Activated CD4-positive, alpha-beta T cell treated with anti-CD3 and anti-CD28 coated beads, Interleukin-2, Interleukin-4, amounts not matched to agents 100 ng/mL and 50 ng/mL, durations not matched to agents 16 hours and 8 hours (primary cell): ENCODE data around the gene ADIG.

ENCODE experiments used
- DNase-seq: peaks from one replicate; pipeline ENCODE4 v3.0.0-alpha.2; 2020; ENCODE audit warnings: low spot score

The ADIG gene

DNA sequence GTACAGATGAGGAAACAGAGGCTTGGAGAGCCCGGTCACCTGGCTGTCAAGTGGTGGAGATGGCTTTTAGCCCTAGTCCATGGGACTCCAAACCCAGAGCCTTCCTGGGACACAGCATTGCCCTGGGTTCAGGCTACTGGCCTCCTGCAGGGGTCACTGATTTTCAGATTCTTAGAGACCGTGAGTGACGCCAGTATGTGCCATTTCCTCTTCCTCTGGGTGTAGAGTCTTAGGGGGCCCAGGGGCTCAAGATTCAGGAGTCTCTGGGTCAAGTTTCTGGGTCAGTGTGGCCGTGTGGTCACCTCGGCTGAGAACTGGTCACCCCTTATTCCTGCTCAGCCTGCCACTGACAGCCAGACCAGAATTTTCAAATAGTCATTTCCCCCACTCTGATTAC, 21.2 kb downstream of the ADIG start:
- DNase-seq, result no peak

DNA sequence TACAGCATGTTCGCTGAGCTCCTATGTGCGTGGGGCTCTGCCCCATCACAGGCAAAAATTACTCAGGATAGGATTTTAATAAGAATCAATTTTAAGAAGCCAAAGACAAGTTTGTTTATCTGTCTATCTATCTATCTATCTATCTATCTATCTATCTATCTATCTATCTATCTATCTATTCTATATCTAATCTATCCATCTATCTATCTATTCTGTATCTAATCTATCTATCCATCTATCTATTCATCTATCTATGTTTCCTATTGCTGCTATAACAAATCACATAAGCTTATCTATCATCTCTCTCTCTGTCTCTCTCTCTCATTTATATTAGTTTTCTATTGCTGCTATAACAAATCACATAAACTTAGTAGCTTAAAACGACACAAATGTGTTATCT, 22.3 kb downstream of the ADIG start:
- DNase-seq, result no peak

- DNase-seq, result no peak
These were observed 23.9 kb downstream of the ADIG start for GRCh38 chr20:38604873-38605303.

- DNase-seq, result no peak
These were observed 26.4 kb downstream of the ADIG start for GRCh38 chr20:38607351-38607750.

DNA sequence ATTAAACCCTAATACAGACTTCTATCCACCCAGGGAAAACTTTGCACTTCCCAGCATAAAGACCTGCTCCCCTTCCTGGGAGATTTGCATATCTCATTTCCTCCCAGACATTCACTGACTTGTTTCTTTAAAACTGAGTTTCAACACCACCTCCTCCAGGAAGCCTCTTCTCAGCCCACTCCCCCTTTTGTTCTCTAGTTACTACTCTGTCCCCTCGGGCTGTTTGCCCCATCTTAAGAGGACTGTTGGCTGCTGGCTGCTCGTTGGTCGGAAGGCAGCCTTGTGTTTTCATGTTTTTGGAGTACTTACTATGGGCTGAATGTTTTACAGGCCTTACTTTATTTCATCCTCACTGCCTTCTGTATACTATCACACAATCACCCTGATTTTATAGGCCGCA, 27.2 kb downstream of the ADIG start:
- DNase-seq, result no peak

DNA sequence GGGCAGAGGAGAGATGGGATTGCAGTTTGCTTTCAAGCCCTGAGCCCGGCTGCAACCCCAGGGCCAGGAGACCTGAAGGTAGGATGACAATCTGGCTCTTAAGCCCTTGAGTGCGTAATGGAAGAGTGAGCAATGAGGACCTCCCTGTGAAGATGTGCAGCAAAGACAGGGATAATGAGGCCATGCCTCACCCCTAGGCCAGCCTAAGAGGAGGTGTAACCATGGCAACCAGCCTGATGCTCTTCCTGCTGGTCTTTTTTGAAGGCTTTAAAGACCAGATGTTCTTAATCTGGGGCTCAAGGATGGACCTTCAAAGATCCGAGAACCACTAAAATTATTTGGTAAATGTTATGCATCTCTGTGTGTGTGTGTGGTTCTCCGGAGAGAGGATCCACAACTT, 28.8 kb downstream of the ADIG start:
- DNase-seq, result no peak

- DNase-seq, result no peak
These were observed 29.5 kb downstream of the ADIG start for GRCh38 chr20:38610521-38610920.

GRCh38 chr20:38612751-38613515, 31.9 kb downstream of the ADIG start:
- no peak for DNase-seq

- no peak for DNase-seq
These were observed 34.3 kb downstream of the ADIG start for GRCh38 chr20:38615283-38615682.

DNA sequence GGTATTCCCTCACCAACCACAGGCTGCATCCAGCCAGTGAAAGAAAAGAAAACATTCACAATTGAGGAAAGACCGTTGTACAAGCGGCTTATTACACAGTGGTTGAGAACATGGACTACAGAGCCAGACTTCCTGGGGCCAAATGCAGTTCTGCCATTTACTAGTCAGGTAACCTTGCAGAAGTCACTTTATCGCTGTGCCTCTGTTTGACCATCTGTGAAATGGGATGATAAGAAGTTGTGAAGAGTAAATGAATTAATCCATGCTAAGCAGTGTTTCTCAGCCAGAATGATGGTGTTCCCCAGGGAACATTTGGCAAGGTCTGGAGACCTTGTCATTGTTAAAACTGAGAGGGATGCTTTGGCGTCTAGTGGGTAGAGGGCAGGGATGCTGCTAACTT, 35.5 kb downstream of the ADIG start:
- no peak for DNase-seq

DNA sequence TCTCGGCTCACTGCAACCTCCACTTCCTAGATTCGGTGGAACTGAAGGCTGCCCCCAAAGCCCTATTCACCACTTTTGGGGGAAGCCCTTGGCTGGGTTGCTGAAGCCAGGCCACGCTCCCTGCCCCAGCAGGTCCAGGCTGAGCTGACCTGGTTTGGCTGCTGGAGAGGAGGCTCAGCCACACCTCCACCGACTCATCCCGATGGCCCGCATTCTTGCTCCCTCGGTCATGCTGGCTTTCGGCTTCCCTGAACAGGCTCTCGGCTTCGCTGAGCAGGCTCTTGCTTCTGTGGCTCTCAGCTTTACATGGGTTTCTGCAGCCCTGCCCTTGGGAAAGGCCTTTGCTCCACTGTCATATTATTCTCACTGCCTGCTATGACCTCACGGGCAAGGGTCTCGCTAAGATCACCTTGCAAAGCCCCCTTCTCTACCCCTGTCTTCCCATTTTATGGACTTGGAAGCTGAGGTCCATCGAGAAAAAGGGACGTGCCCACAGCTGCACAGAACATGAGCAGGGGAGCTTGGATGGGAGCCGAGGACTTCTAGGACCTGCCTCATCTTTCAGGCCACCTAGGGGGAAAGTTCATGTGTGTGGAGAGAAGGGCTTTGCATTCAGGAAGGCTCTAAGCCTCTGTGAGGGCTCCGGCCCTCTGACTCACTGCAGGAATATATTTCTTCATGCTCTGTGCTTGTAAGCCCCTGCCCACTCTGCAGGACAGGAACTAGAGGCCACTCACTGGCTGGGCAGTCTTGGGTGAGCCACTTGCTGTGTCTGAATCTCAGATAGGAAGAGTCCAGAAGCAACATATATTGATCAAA, 36.2 kb downstream of the ADIG start:
- no peak for DNase-seq

DNA sequence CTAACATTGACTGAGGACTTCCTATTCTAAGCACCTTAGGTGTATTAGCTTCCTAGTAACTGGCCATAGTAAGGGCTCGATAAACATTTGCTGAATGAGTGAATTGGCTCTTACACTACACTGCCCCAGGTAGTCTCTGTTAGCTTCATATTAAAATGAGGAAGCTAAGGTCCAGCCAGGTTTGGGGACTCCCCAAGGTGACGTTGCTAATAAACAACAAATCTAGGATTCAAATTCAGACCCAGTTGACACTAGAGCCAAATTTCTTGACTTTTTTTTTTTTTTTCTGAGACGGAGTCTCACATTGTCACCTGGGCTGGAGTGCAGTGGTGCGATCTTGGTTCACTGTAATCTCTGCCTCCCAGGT, 36.8 kb downstream of the ADIG start:
- DNase-seq, result no peak

DNA sequence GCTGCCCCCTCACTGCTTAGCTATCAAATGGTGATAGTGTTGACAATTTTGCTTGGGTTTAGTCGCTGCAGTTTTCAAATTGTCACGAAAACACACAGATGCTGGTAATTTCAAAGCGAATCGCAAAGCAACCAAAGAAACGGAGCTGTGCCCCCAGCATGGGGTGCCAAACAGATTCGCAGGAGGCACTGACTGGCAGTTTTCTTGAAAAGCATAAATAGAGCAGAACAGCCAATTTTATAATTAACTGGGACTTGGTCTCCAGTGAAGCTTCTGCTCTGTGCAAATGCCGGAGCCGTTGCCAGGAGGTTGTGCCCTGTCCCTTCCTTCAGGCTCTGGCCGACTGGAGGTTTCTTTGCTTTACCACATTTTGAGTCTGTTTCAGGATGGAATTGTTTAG, 39.4 kb downstream of the ADIG start:
- DNase-seq, result no peak

DNA sequence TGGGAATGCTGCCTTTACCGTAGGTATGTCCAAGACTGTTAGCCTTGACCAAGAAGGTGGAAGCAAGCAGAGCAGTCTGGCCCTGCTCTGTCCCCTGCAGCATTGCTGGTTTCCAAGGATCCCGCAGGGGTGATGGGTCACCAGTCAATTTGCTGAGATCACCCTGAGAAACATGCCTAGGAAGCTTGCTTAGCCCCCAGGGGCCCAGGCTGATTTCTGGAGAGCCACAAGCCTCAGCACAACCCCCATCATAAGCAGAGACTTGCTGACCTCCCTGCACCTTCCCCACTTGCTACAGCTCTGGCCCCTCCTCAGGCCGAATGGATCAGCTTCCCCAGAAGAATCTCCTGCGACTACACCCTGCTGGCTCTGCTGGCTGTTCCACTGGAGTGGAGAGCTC, 42.1 kb downstream of the ADIG start:
- no peak for DNase-seq

GRCh38 chr20:38624084-38624483, 43.1 kb downstream of the ADIG start:
- no peak for DNase-seq

DNA sequence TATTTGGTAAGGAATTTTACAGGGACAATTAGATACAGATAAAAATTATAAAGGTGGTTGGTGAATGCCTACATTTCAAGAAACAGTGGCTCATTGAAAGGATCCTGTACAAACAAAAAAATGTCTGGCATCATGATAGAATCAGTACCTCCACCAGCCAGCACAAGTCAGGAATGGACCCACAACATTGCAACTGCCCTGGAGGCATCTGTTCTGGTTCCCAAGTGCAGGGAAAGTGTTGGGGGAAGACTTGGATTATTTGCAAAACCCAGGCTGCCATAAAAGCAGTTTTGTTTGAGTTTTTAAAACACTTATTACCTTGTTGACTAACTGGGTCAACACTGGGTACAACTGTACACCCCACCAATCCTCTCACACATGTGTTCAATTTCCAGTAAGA, 44.9 kb downstream of the ADIG start:
- no peak for DNase-seq

- DNase-seq, result no peak
These were observed 46.1 kb downstream of the ADIG start for GRCh38 chr20:38626921-38627659.

DNA sequence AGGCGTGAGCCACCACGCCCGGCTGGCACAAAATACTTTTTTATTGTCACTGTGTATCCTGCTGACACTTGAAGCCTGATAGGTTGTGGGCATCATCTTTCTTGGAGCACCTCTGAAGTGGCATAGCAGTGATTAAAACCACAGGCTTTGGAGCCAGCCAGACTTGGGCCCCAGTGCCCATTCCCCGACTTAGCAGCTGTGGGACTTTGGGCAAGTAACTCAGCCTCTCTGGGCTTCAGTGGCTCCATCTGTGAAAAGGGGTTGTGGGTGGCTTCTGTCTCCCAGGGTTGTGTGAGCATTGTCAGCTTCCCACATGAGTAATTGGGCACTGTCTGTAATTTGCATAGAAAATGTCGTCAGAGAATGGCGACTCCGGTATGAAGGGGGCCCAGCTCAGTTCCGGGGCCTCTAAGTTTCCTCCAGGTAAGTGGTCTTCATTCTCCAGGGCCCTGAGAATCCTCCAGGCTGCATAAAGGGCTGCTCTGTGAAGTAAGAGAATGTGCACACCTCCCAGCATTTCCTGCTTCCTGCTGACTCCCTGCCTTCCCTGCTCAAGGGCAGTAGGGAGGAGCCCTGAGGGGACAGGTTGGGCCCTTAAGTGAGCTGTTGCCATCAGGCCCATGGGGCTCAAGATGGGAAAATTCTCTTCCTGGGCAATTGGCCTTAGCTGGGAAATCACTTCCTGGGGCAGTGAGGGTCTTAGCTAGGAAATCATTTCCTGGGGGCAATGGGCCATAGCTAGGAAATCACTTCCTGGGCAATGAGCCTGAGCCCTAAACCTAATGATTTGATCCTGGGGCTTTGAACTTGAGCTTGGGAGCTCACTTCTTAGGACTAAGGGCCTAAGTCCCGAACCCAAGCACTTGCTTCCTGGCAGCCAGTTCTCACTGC, 47.8 kb downstream of the ADIG start:
- DNase-seq, result no peak

DNA sequence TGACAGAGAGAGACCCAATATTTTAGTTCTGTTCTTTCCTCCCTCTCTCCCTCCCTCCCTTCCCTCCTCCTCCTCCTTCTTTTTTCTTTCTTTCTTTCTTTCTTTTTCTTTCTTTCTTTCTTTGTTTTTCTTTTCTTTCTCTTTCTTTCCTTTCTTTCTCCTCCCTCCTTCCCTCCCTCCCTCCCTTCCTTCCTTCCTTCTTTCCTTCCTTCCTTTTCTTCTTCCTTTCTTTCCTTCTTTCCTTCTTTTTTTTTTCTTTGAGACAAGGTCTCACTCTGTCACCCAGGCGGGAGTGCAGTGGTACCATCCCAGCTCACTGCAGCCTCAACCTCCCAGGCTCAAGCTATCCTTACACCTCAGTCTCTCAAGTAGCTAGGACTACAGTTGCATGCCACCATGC, 49.0 kb downstream of the ADIG start:
- DNase-seq, result no peak

- no peak for DNase-seq
These were observed 49.7 kb downstream of the ADIG start for GRCh38 chr20:38630727-38631126.

DNA sequence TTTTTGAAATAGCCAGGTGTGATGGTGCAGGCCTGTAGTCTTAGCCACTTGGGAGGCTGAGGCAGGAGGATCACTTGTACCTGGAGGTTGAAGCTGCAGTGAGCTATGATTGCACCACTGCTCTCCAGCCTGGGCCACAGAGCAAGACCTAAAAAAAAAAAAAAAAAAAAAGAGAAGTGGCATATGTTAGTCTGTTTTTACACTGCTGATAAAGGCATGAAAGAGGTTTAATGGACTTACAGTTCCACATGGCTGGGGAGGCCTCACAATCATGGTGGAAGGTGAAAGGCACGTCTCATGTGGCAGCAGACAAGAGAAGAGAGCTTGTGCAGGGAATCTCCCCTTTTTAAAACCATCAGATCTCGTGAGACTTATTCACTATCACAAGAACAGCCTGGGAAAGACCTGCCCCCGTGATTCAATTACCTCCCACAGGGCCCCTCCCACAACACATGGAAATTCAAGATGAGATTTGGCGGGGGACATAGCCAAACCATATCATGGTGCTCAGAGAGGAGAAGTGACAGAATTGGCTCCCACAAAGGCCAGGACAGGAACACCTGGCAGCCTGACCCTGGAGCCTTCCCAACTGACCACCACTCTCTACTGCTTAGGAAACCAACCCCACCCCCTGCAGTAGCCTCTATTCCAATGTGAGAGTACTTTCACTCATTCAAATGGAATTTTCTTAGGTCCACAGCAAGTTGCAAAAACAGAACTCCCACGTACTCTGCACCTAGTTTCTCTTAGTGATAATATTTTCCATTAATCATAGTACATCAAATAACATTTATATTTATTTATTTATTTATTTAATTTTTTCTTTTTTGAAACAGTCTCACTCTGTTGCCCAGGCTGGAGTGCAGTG, 50.4 kb downstream of the ADIG start:
- DNase-seq, result no peak
